T-helper 1 cell treated with Interleukin-12 subunit alpha and Interleukin-12 subunit beta and Interleukin-4 antibody, amounts not matched to agents 30 μg/mL and 1 μg/mL, for 36 hours (primary cell): ENCODE results near the gene ADCY1.

Experiments
- H3K27ac Mint-ChIP-seq: one replicate; pipeline ENCODE4 v1.8.0; 2021; ENCODE audit warnings: mild to moderate bottlenecking, mixed read lengths
- H3K27me3 Mint-ChIP-seq: one replicate; pipeline ENCODE4 v1.8.0; 2021; ENCODE audit warnings: low read depth, mixed read lengths
- H3K36me3 Mint-ChIP-seq: one replicate; pipeline ENCODE4 v1.8.0; 2021; ENCODE audit warnings: low read depth, mixed read lengths
- H3K4me1 Mint-ChIP-seq: one replicate; pipeline ENCODE4 v1.8.0; 2021; ENCODE audit warnings: low read depth, mixed read lengths
- H3K4me3 Mint-ChIP-seq: one replicate; pipeline ENCODE4 v1.8.0; 2021; ENCODE audit warnings: mild to moderate bottlenecking, moderate library complexity, mixed read lengths
- H3K9me3 Mint-ChIP-seq: one replicate; pipeline ENCODE4 v1.8.0; 2021; ENCODE audit warnings: mixed read lengths

ADCY1 gene

DNA sequence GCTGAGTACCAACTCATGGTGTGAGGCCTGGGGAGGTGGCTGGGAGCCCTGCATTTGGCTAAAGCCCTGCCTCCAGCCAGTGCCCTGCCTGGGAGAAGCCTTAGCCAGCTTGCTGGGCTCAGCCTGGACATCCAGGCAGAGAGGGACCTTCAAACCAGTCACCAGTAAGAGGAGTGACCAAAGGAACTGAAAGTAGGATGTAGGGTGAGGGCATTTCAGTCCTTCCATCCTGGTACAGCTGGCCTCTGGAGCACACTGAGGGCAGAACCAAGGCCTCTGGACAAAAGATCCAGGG is 124.8 kb downstream of the ADCY1 start:
- Mint-ChIP-seq H3K27me3 (no peaks in the 10 kb centered on the region), H3K36me3 (no peaks in the 10 kb centered on the region), H3K4me1 (no peaks in the 10 kb centered on the region), H3K9me3 (no peaks in the 10 kb centered on the region), H3K4me3 (no peak overlapping the region), H3K27ac (no peak overlapping the region)

DNA sequence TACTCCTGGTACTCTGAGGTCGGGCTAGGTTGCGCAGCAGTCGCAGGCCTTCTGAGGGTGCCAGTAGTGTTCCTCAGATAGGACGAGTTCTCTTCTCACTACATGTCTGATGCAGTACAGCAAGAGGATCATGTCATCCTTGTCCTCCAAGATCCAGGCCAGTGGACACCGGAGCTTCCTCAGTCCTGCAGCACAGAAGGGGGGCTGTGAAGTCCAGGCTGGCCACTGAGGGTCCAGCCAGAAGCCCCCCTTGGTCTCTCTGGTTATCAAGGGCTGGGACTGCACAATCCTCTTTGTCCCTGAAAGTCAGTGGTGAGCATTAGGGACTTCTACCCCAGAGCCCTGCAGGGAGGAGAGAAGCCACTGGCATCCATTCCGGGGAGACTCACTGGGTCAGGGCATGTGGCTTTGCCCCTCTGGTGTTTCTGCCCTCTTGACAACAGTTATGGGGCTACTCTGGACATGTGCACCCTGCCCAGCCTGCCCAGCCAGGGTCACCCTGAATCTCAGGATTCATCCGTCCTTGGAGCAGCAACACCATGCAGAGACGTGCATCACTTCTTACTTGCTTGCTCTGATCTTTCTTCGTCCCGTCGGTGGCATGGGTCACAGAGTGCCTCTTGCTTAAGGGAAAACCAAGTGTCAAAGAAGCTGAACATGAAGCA is 125.7 kb downstream of the ADCY1 start:
- H3K27me3 Mint-ChIP-seq: no peaks in the 10 kb centered on the region
- no peak overlapping the region for H3K27ac Mint-ChIP-seq
- no peaks in the 10 kb centered on the region for H3K9me3 Mint-ChIP-seq
- H3K36me3 Mint-ChIP-seq: no peaks in the 10 kb centered on the region
- no peaks in the 10 kb centered on the region for H3K4me1 Mint-ChIP-seq
- H3K4me3 Mint-ChIP-seq: no peak overlapping the region

- Mint-ChIP-seq H3K4me1 (no peaks in the 10 kb centered on the region), H3K27me3 (no peaks in the 10 kb centered on the region), H3K4me3 (no peak overlapping the region), H3K27ac (no peak overlapping the region), H3K9me3 (no peaks in the 10 kb centered on the region), H3K36me3 (no peaks in the 10 kb centered on the region)
Measured at GRCh38 chr7:45700556-45700955, 126.4 kb downstream of the ADCY1 start.

DNA sequence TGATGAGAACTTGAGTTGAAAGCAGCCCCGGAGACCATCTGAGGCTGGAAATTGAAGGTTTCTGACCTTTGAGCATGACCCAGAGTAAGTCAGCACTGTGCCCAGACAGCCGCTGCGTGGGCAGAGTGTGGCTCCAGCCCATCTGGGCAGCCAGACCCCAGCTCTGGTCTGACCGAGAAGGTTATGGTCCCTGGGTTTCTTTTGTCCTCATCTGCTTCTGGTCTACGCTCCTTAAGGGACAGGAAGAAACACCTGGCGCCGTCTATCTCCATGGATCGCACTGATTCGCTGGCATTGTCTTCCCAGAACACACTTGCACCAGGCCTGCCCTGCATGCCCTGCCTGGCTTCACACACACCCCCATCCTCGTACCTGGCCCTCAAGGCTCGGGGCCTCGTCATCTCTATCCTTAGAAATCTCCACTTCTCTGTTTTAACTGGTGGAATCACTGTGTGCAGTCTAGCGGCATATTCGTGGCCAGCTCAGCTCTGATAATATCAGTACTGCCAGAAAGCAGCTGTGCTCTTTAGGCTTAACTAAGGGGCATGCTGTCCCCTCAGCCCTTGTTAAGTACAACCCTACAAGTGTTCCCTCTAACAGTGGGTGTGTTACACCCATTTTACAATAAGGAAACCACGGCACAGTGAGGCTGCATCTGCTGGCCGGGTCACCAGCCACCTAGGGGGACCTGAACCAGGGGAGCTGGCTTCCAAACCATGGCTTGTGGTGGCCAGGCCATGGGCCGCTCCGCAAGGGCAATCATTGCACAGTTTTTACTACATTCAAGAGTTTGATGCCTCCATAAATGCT is 127.7 kb downstream of the ADCY1 start:
- H3K4me1 Mint-ChIP-seq: no peaks in the 10 kb centered on the region
- no peaks in the 10 kb centered on the region for H3K9me3 Mint-ChIP-seq
- H3K27ac Mint-ChIP-seq: no peak overlapping the region
- no peak overlapping the region for H3K4me3 Mint-ChIP-seq
- H3K36me3 Mint-ChIP-seq: no peaks in the 10 kb centered on the region
- H3K27me3 Mint-ChIP-seq: no peaks in the 10 kb centered on the region

DNA sequence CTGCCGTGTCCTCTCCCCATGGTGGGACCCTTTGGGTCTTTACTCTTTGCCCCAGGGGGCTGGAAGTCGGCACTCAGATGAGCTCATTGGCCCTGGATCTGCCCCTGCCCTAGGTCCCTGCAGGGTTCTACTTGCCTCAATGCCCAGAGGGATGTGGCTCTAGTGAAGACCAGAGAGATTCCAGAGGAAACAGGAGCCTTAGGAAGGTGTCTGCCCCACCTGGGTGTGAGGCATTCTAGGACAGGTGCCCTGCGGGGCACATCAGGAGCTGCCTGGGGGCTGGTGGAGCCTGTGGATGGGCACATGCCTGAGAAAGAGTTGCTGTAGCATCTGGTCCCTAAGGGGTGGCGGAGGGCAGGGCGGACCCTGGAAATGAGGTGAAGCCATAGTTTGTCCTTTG is 128.6 kb downstream of the ADCY1 start:
- Mint-ChIP-seq H3K4me3 (no peak overlapping the region), H3K27me3 (no peaks in the 10 kb centered on the region), H3K4me1 (no peaks in the 10 kb centered on the region), H3K27ac (no peak overlapping the region), H3K36me3 (no peaks in the 10 kb centered on the region), H3K9me3 (no peaks in the 10 kb centered on the region)

DNA sequence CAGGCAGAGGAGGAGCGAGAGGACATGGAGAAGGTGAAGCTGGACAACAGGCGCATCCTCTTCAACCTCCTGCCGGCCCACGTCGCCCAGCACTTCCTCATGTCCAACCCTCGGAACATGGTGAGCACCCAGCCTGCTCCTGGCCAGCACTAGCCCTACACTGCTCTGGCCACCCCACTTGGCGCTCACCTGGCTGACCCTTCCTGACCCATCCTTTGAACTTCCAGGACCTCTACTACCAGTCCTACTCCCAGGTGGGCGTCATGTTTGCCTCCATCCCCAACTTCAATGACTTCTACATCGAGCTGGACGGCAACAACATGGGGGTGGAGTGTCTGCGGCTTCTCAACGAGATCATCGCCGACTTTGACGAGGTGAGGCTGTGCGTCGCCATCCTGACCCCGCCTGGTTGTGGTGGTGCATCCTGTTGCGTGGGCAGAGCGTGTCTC is 129.2 kb downstream of the ADCY1 start:
- Mint-ChIP-seq H3K9me3 (no peaks in the 10 kb centered on the region), H3K27me3 (peaks cover 4% of the 10 kb centered on the region), H3K4me1 (no peaks in the 10 kb centered on the region), H3K27ac (no peak overlapping the region), H3K4me3 (no peak overlapping the region), H3K36me3 (no peaks in the 10 kb centered on the region)

GRCh38 chr7:45703911-45704682 is 129.9 kb downstream of the ADCY1 start:
- Mint-ChIP-seq H3K27me3 (peaks cover 4% of the 10 kb centered on the region), H3K4me1 (no peaks in the 10 kb centered on the region), H3K9me3 (no peaks in the 10 kb centered on the region), H3K27ac (no peak overlapping the region), H3K4me3 (no peak overlapping the region), H3K36me3 (no peaks in the 10 kb centered on the region)

- no peaks in the 10 kb centered on the region for H3K9me3 Mint-ChIP-seq
- peaks cover 4% of the 10 kb centered on the region for H3K27me3 Mint-ChIP-seq
- no peak overlapping the region for H3K27ac Mint-ChIP-seq
- H3K4me3 Mint-ChIP-seq: no peak overlapping the region
- H3K4me1 Mint-ChIP-seq: no peaks in the 10 kb centered on the region
- no peaks in the 10 kb centered on the region for H3K36me3 Mint-ChIP-seq
Measured at GRCh38 chr7:45704683-45705016, 130.5 kb downstream of the ADCY1 start.

DNA sequence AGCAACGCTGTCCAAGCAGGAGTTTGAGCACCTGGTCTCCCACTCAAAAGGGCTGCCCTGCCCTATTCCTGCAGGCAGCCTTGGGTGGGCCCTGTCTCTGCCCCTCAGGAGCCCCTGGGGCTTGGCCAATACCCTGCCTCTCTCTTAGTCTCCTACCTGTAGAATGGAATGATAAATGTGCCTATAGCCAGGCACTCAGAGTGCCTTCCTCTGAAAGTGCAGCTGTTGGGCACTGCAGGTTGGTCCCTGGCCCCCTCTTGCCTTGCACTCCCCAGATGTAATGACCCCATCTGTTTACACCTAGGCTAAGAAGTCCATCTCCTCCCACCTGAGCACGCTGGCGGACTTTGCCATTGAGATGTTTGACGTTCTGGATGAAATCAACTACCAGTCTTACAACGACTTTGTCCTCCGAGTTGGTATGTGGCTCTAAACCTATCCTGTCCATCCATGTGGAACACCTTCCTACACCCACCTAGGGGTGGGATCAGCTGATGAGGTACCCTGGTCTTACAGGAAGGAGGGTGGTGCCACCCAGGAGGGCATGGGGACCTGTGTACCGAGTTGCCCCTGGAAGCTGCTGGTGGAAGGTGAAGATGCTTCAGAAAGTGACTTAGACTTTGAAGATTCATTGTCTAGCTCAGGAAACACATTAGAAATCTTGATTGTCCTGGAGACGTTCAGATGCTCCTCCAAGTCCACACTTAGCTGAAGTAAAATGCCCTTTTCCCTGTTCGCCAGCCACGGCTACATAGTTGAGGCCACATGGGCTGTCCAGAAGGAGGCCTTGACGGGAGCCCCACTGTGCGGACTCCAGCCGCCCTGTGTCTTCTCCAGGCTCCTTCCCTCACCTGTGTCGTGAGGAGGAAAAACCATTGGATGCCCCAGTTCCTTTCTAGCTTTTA is 134.1 kb downstream of the ADCY1 start:
- Mint-ChIP-seq H3K36me3 (no peaks in the 10 kb centered on the region), H3K4me3 (no peak overlapping the region), H3K9me3 (no peaks in the 10 kb centered on the region), H3K27me3 (peaks cover 4% of the 10 kb centered on the region), H3K4me1 (no peaks in the 10 kb centered on the region), H3K27ac (no peak overlapping the region)

- Mint-ChIP-seq H3K27ac (no peak overlapping the region), H3K9me3 (no peaks in the 10 kb centered on the region), H3K36me3 (no peaks in the 10 kb centered on the region), H3K27me3 (peaks cover 4% of the 10 kb centered on the region), H3K4me1 (no peaks in the 10 kb centered on the region), H3K4me3 (no peak overlapping the region)
Measured at GRCh38 chr7:45709168-45710042, 135.2 kb downstream of the ADCY1 start.

- no peaks in the 10 kb centered on the region for H3K4me1 Mint-ChIP-seq
- no peak overlapping the region for H3K27ac Mint-ChIP-seq
- H3K9me3 Mint-ChIP-seq: no peaks in the 10 kb centered on the region
- no peak overlapping the region for H3K4me3 Mint-ChIP-seq
- no peaks in the 10 kb centered on the region for H3K36me3 Mint-ChIP-seq
- H3K27me3 Mint-ChIP-seq: peaks cover 4% of the 10 kb centered on the region
Measured at GRCh38 chr7:45710271-45711160, 136.3 kb downstream of the ADCY1 start.

DNA sequence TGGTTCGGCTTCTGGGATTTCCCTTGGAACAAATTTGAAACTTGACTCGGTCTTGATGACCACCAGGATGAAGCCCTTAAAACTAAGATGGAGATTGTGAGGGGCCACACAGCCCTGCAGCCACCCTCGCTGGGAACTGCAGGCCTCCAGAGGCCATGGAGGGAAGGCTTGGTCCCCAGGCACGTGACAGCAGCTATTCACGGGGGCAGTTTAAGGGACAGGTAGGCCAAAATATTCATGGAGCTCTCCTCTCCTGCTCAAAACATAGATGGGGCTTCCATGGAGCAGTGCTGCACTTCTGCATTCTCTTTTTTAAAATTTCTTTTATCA is 137.0 kb downstream of the ADCY1 start:
- H3K36me3 Mint-ChIP-seq: no peaks in the 10 kb centered on the region
- no peak overlapping the region for H3K27ac Mint-ChIP-seq
- peaks cover 4% of the 10 kb centered on the region for H3K27me3 Mint-ChIP-seq
- H3K4me1 Mint-ChIP-seq: no peaks in the 10 kb centered on the region
- no peaks in the 10 kb centered on the region for H3K9me3 Mint-ChIP-seq
- no peak overlapping the region for H3K4me3 Mint-ChIP-seq

DNA sequence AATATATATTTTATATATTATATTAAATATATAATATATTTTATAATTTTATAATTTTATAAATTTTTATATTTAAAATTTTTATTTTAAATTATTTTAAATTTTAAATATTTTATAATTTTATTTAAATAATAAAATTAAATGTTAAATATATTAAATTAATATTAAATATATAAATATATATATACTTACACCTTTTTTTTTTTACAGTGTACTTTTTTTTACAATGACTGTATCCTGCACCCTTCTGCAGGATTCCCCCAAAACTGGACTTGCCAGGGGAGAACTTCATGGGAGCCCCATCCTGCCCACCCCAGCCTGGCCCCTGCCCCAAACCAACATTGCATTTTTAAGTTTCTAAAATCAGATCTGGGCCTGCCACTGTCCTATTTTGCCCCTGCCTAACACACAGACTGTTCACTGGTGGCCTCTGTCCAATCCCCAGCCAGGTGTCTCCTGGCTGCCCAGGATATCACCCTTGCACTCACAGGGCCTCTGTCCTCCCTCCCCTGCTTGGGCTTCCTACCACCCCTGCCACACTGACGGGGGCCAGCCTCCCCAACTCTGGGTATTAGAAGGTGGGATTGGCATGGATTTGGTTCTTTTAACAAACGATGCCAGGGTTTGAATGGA is 138.0 kb downstream of the ADCY1 start:
- Mint-ChIP-seq H3K27ac (no peak overlapping the region), H3K4me1 (no peaks in the 10 kb centered on the region), H3K27me3 (peaks cover 4% of the 10 kb centered on the region), H3K36me3 (no peaks in the 10 kb centered on the region), H3K9me3 (no peaks in the 10 kb centered on the region), H3K4me3 (no peak overlapping the region)
